ENCODE measurements around the gene OR52H1. TPM values are rescaled to one million over a fixed set of nuclear protein-coding genes. Genes with fewer than 3 reads are reported as not detected.

The OR52H1 gene
- polyA plus RNA-seq, 3 donors: not detected

Other genes with a start within 250 kb of the OR52H1 start
- under 1 TPM in 2 of 3 donors, not detected in 1; 0.11 to 0.27 TPM for gene OR51B4, start 246.6 kb downstream of the OR52H1 start, polyA plus RNA-seq (ENCODE audit: insufficient read length in 3 of 3)
- gene OR51B2, start 224.2 kb downstream of the OR52H1 start, polyA plus RNA-seq (ENCODE audit: insufficient read length in 3 of 3): not detected
- under 1 TPM; 0.33 to 0.56 (median 0.50) TPM for gene OR51B5, start 205.0 kb downstream of the OR52H1 start, polyA plus RNA-seq (ENCODE audit: insufficient read length in 3 of 3)
- not detected for gene OR51B6, start 197.0 kb downstream of the OR52H1 start, polyA plus RNA-seq (ENCODE audit: insufficient read length in 3 of 3)
- not detected for gene OR51M1, start 164.7 kb downstream of the OR52H1 start, polyA plus RNA-seq (ENCODE audit: insufficient read length in 3 of 3)
- gene OR51Q1, start 126.4 kb downstream of the OR52H1 start, polyA plus RNA-seq (ENCODE audit: insufficient read length in 3 of 3): not detected
- not detected for gene OR51I1, start 107.0 kb downstream of the OR52H1 start, polyA plus RNA-seq (ENCODE audit: insufficient read length in 3 of 3)
- under 1 TPM in 1 of 3 donors, not detected in 2; 0.09 TPM for gene OR51I2, start 99.2 kb downstream of the OR52H1 start, polyA plus RNA-seq (ENCODE audit: insufficient read length in 3 of 3)
- not detected for gene OR52D1, start 59.9 kb downstream of the OR52H1 start, polyA plus RNA-seq (ENCODE audit: insufficient read length in 3 of 3)
- not detected for gene UBQLN3, start 38.6 kb downstream of the OR52H1 start, polyA plus RNA-seq (ENCODE audit: insufficient read length in 3 of 3)
- under 1 TPM; 0.56 to 0.85 (median 0.62) TPM for gene UBQLNL, start 31.8 kb downstream of the OR52H1 start, polyA plus RNA-seq (ENCODE audit: insufficient read length in 3 of 3)
- gene OR52B6, start 32.3 kb upstream of the OR52H1 start, polyA plus RNA-seq (ENCODE audit: insufficient read length in 3 of 3): not detected
- 10 to 100 TPM; 22.2 to 30.3 (median 24.0) TPM for gene TRIM6, start 48.1 kb upstream of the OR52H1 start, polyA plus RNA-seq (ENCODE audit: insufficient read length in 3 of 3)
- gene TRIM34, start 76.5 kb upstream of the OR52H1 start, polyA plus RNA-seq (ENCODE audit: insufficient read length in 3 of 3): 10 to 100 TPM in 1 of 3 donors, 1 to 10 TPM in 2; 7.3 to 10.7 (median 7.9) TPM
- 10 to 100 TPM; 38.4 to 49.2 (median 39.7) TPM for gene TRIM5, start 136.5 kb upstream of the OR52H1 start, polyA plus RNA-seq (ENCODE audit: insufficient read length in 3 of 3)
- 10 to 100 TPM in 1 of 3 donors, 1 to 10 TPM in 2; 6.1 to 13.9 (median 7.0) TPM for gene TRIM22, start 141.2 kb upstream of the OR52H1 start, polyA plus RNA-seq (ENCODE audit: insufficient read length in 3 of 3)
- not detected for gene OR56B1, start 187.9 kb upstream of the OR52H1 start, polyA plus RNA-seq (ENCODE audit: insufficient read length in 3 of 3)
- gene OR52N4, start 205.7 kb upstream of the OR52H1 start, polyA plus RNA-seq (ENCODE audit: insufficient read length in 3 of 3): not detected
- not detected for gene OR52N5, start 234.8 kb upstream of the OR52H1 start, polyA plus RNA-seq (ENCODE audit: insufficient read length in 3 of 3)
- gene OR52N1, start 242.7 kb upstream of the OR52H1 start, polyA plus RNA-seq (ENCODE audit: insufficient read length in 3 of 3): not detected